ENCODE data around the gene CTF1.
"Not testable (repeated sequence)": the region's sequence is repeated elsewhere in the genome, so short reads cannot be mapped to it uniquely, and the experiment has no call there.

CTF1 gene

DNA sequence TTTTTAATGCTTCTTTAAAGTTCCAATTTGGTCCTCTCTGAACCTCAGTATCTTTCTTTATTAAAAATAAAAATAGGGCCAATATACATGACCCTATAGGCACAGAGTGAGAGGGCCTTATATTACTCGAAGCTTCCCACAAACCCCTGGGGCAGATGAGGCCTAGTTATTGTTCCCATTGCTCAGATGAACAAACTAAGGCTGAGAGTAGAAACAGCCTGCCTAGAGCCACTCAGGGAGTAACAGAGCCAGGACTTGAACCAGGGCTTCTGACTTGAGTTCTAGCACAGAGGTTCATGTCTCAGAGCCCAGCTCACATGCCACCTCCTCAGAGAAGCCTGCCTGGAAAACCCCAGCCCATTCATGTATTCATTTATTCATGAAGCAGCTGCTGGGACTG is 10.3 kb upstream of the CTF1 start:
- no peak for DNase-seq

- no peak for DNase-seq
Observed at GRCh38 chr16:30887927-30888326, 8.5 kb upstream of the CTF1 start.

GRCh38 chr16:30888856-30889499 is 7.4 kb upstream of the CTF1 start:
- DNase-seq, result no peak

DNA sequence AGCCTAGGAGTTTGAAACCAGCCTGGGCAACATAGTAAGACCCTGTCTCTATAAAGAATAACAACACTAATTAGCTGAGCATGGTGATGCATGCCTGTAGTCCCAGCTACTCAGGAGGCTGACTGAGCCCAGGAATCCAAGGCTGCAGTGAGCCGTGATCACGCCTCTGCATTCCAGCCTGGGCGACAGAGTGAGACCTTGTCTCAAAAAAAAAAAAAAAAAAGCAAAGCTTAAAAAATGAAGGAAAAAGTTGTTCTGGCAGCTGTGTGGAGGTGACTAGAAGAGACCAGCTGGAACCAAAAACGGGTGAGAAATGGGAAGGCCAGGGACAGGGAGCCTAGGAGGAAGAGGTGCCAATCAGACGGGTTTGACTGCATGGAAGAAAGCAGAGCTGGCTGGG is 6.7 kb upstream of the CTF1 start:
- DNase-seq, result no peak

DNA sequence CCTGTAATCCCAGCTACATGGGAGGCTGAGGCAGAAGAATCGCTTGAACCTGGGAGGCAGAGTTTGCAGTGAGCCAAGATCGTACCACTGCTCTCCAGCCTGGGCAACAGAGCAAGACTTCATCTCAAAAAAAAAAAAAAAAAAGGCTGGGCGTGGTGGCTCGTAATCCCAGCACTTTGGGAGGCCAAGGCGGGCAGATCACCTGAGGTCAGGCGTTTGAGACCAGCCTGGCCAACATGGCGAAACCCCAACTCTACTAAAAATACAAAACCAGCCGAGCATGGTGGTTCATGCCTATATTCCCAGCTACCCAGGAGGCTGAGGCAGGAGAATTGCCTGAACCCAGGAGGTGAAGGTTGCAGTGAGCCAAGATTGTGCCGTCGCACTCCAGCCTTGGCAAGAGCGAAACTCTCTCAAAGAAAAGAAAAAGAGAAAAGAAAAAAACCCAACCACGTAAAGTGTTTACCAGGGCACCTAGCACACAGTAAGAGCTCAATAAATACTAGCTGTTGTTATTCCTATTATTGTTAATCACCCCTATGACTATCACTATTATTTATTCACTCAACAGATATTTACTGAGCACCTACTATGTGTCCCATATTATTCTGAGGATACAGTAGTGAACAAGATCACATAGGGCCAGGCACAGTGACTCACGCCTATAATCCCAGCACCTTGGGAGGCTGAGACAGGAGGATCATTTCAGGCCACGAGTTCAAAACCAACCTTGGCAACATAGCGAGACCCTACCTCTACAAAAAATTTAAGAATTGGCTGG is 5.2 kb upstream of the CTF1 start:
- DNase-seq, result not testable (repeated sequence)

- DNase-seq, result peak in 1 of 56 donors; percentile 36
Observed at GRCh38 chr16:30892670-30893416, 3.6 kb upstream of the CTF1 start.

- DNase-seq, result peak in 2 of 56 donors; percentile 8 to 46
Observed at GRCh38 chr16:30893417-30893743, 3.0 kb upstream of the CTF1 start.

DNA sequence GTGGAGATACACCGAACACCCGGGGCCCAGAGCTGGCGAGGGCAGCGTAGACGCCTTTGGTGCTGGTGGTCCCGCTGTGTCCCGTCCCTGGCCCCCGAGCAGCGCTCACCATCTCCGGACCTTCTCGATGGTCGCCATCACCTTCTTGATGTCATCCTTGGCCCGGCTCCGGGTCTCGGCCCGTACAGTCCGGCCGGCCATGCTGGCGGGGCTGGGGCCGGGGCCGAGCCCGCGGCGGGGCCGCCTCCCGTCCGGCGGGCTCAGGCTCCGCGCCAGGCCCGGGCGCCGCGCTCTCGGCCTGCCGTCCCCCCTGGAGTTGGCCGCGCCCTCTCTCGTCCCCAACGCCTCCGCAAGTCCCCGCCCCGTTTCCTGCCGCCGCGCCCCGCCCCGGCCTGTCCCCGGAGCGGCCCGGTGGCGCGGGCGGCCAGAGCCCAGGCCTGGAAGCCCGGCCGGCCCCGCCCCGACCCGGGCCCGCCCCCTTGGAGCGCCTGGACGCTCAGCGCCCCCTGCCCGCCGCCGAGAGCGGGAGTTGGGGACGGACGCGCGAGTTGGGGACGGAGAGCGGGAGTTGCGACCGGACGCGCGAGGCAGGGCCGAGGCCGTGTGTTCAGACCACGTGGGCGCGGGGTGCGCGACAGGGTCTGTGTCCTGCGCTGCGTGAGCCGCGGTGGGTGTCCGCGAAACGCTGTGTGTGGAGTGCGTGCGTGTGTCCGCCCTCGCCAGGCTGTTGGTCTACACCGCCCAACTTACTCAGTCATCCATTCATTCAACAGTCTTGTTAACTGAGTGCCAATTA is 2.5 kb upstream of the CTF1 start, which contains the start of gene BCL7C:
BCL7C (minus strand) TSS at position 334 of the 796 bp plus-strand sequence; CDS start at position 201, 133 bp downstream.
- peak in 54 of 56 donors; percentile 28 to 91 (median 76) for DNase-seq

- peak in 15 of 56 donors; percentile 15 to 63 (median 42) for DNase-seq
Observed at GRCh38 chr16:30894540-30895368, 1.7 kb upstream of the CTF1 start.

DNA sequence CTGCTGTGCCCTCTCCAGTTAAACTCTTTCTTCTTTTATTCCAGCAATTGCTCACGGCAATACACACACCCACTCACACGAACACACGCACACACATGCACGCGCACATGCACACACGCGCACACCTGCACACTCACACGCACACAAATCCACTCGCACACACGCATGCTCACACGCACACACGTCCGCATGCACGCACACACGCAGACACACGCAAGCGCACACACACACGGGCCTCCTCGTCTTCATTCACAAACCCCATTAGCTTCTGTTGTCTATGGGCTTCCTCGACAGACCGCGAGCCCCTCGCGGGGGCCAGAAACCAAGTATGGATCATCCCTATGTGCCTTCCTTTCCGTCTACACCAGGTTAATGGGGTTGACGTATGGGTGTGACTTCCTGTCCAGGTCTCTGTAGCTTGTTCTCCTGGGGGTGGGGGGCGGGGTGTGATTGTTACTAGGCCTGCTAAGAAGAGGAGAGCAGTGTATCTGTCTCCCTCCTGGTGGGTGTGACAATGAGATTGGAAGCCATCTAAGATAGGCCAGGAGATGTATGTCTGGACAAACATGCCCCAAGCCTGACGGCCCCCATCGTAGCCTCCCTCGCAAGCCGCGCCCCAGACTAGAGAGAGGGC is 670 bp upstream of the CTF1 start:
- peak in 1 of 56 donors; percentile 33 for DNase-seq

DNA sequence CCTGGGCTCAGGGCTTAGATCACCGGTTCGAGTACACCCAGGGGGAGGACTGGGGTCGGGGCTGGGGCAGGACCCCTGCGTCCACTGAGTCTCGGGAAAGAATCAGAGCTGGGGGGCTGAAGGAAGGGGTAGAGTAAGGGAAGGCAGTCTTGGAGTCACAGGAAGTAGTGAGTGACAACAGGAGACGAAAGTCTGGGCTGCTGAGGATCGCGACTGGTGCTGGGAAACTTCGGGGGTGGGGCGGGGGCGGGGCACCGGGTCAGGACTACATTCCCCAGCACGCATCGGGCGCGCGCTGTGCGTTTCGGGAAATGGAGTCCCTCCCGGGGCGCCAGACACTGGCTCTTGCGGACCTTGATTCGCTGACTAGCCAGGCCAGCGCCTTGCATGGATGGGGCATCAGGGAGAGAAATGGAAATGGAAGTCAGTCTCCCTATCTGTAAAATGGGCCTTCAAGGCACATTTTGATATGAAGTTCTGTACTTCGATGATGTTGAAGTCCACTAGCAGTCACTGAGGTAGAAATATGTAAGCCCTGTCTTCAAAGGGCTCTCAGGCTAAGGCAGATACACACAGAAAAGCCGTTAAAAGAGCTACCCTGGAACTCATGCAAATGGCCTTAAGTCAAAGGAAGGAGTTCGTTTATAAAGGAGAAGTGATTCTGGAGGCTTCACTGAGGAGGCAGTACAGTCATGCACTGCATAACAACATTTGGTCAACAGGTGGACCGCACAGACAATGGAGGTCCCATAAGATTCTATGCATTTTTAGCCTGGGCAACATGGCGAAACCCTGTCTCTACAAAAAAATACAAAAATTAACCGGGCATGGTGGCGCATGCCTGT is 697 bp downstream of the CTF1 start:
- DNase-seq, result peak; percentile 50 to 93 (median 85)

DNA sequence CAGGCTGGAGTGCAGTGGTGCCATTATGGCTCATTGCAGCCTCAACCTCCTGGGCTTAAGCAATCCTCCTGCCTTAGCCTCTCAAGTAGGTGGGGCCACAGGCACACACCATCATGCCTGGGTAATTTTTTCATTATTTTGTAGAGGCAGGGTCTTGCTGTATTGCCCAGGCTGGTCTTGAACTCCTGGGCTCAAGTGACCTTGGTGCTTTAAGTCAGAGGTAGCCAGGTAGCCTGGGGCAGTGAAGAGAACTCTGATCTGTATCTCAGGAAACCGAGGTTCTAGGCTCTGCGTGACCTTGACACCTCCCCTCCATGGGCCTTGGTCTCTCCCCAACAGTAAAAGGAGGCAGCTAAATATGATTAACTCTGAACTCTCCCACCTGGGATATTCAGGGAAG is 3.4 kb downstream of the CTF1 start:
- no peak for DNase-seq

DNA sequence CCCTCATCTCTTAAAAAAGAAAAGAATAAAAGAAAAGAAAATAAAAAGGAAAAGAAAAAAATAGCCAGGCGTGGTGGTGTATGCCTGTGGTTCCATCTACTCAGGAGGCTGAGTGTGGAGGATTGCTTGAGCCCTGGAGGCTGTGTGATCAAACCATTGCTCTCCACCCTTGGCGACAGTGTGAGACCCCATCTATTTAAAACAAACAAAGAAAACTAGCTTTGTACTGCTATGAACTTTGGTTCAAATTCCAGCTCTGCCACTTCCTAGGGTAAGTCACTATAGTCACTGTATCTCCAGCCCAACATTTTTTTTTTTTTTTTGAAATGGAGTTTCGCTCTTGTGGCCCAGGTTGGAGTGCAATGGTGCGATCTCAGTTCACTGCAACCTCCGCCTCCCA is 4.2 kb downstream of the CTF1 start:
- no peak for DNase-seq

DNA sequence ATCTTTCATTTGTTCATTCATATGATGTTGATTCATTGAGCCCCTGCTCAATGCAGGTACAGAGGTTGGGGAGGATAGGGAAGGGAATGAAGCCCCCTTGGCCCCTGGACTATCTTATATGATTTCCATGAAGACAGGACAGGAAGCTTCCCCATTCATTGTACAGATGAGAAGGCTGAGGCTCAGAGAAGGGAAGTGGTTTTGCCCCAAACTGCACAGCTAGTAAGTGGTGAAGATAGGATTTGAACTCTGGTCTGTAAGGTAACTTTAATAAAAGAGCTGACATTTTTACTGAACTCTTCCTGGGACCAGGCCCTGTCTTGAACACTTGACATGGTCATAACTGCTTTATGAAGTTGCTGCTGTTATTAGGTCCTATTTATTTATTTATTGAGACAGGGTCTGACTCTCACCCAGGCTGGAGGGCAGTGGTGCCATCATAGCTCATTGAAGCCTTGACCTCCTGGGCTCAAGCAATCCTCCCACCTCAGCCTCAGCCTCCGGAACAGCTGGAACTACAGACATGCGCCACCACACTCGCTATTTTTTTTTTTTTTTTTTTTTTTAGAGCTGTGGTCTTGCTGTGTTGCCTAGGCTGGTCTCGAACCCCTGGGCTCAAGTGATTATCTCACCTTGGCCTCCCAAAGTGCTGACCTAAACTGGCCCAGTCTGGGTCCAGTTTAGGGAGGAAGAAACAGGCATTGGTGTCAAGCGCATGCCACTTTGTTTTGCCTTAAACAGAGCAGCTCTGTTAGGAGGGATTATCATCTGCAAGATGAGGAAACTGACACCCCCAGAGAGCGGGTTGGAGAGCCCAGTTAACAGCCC is 5.0 kb downstream of the CTF1 start:
- DNase-seq, result no peak

DNA sequence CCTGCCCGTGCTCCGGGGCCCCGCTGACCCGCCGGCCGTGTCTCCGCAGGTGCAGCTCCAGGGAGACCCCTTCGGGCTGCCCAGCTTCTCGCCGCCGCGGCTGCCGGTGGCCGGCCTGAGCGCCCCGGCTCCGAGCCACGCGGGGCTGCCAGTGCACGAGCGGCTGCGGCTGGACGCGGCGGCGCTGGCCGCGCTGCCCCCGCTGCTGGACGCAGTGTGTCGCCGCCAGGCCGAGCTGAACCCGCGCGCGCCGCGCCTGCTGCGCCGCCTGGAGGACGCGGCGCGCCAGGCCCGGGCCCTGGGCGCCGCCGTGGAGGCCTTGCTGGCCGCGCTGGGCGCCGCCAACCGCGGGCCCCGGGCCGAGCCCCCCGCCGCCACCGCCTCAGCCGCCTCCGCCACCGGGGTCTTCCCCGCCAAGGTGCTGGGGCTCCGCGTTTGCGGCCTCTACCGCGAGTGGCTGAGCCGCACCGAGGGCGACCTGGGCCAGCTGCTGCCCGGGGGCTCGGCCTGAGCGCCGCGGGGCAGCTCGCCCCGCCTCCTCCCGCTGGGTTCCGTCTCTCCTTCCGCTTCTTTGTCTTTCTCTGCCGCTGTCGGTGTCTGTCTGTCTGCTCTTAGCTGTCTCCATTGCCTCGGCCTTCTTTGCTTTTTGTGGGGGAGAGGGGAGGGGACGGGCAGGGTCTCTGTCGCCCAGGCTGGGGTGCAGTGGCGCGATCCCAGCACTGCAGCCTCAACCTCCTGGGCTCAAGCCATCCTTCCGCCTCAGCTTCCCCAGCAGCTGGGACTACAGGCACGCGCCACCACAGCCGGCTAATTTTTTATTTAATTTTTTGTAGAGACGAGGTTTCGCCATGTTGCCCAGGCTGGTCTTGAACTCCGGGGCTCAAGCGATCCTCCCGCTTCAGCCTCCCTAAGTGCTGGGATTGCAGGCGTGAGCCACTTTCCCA is 5.9 kb downstream of the CTF1 start:
- DNase-seq, result peak in 42 of 56 donors; percentile 9 to 72 (median 52)

- no peak for DNase-seq
Observed at GRCh38 chr16:30903002-30903401, 6.6 kb downstream of the CTF1 start.

DNA sequence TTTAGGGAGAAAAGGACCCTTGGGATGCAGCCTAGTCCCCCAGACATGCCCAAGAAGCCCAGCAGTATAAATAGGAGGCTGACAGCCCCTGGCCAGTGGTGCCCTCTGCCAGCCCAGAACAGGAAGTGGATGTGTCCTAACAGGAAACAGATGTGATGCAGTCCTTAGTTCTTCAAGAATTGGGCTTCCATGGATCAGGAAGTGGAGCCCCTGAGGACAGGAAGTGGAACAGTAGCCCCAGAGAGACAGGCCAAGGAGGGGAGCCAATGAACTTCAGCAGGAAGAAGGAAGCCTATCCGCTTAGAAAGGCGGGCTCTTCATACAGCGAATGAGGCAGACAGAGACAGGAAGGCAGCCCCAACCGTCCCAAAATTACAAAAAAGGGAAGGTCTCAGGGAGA is 7.2 kb downstream of the CTF1 start:
- peak in 10 of 56 donors; percentile 4 to 54 (median 20) for DNase-seq
